Left lung (tissue), 10 donors: ENCODE measurements around the gene MYB. TPM values are rescaled to one million over a fixed set of nuclear protein-coding genes. Genes with fewer than 3 reads are reported as not detected.
"Not testable (repeated sequence)": the region's sequence is repeated elsewhere in the genome, so short reads cannot be mapped to it uniquely, and the experiment has no call there.

ENCODE experiments used
- ATAC-seq: fragments of 200-7000 bp; cut with Tn5 transposase; one replicate; pipeline ENCODE4 v1.9.1; 2020; ENCODE audit warnings: moderate library complexity
- DNase-seq, 4 donors: peaks; one replicate each; pipeline ENCODE4 v3.0.0-alpha.2; 2013 to 2020
- H3K27ac ChIP-seq, 2 donors: fragments of 200-600 bp; sonication (generic) in 1 of 2; one replicate each; pipeline versions ENCODE4 v1.5.0 to v1.8.0; 2020 to 2021
- H3K27me3 ChIP-seq, 2 donors: fragments of 200-600 bp; sonication (generic) in 1 of 2; one replicate each; pipeline versions ENCODE4 v1.5.0 to v1.8.0; 2020 to 2021
- H3K36me3 ChIP-seq, 2 donors: fragments of 200-600 bp; sonication (generic) in 1 of 2; one replicate each; pipeline versions ENCODE4 v1.5.0 to v1.8.0; 2020 to 2021
- H3K4me1 ChIP-seq, 2 donors: fragments of 200-600 bp; one replicate each; pipeline ENCODE4 v1.8.0; 2021
- H3K4me3 ChIP-seq, 2 donors: fragments of 200-600 bp; sonication (generic) in 1 of 2; one replicate each; pipeline versions ENCODE4 v1.5.0 to v1.8.0; 2020 to 2021; ENCODE audit warnings: mild to moderate bottlenecking in 1 of 2
- H3K9me3 ChIP-seq, 2 donors: fragments of 200-600 bp; sonication (generic) in 1 of 2; one replicate each; pipeline versions ENCODE4 v1.5.0 to v1.8.0; 2020 to 2021
- CTCF ChIP-seq, 2 donors: fragments of 200-600 bp; sonication (generic) in 1 of 2; IDR thresholded peaks; one replicate each; pipeline versions ENCODE4 v1.5.0 to v1.8.0; 2021; ENCODE audit warnings: antibody characterized with exemption in 2 of 2
- intact Hi-C, 2 donors: fragments of 100-400 bp; cut with DNase I; formaldehyde crosslinking; loops; one replicate each; pipeline versions ENCODE4 v1.11.2 to v1.14.2; 2022
- polyA plus RNA-seq, 6 donors: library from polyadenylated mRNA; unstranded; fragments of 120-200 nt; gene quantifications; one replicate each; pipeline ENCODE4 v1.2.1, GENCODE V29; 2013; ENCODE audit not compliant: insufficient read length in 6 of 6
- total RNA-seq, 2 donors: library from RNA; stranded (reverse); fragmentation: NEBNext Ultra II Directional; extraction: Animal tissue kit (Norgen Biotek cat#: 25700); gene quantifications; one replicate each; pipeline ENCODE4 v1.2.1, GENCODE V29; 2021
- donor health status: DM: no; HTN: yes; CAD: no.
- donor health status: DM: no; HTN: no; CAD: no.

MYB gene
- total and polyA plus RNA-seq, 8 donors: 1.3 to 6.4 (median 3.7) TPM

GRCh38 chr6:135159531-135159930 is 21.6 kb upstream of the MYB start:
- no peak for TF ChIP-seq CTCF (IDR thresholded peaks at IDR 0.05)
- no peak for ATAC-seq
- H3K36me3 ChIP-seq: no peaks in the 10 kb centered on the region
- intact Hi-C loops: no loop called here
- H3K27me3 ChIP-seq: peaks cover 0 to 7% of the 10 kb centered on the region in 2 donors
- no peak overlapping the region for H3K27ac ChIP-seq
- DNase-seq: no peak
- H3K9me3 ChIP-seq: no peaks in the 10 kb centered on the region
- no peak overlapping the region for H3K4me3 ChIP-seq
- H3K4me1 ChIP-seq: no peaks in the 10 kb centered on the region

DNA sequence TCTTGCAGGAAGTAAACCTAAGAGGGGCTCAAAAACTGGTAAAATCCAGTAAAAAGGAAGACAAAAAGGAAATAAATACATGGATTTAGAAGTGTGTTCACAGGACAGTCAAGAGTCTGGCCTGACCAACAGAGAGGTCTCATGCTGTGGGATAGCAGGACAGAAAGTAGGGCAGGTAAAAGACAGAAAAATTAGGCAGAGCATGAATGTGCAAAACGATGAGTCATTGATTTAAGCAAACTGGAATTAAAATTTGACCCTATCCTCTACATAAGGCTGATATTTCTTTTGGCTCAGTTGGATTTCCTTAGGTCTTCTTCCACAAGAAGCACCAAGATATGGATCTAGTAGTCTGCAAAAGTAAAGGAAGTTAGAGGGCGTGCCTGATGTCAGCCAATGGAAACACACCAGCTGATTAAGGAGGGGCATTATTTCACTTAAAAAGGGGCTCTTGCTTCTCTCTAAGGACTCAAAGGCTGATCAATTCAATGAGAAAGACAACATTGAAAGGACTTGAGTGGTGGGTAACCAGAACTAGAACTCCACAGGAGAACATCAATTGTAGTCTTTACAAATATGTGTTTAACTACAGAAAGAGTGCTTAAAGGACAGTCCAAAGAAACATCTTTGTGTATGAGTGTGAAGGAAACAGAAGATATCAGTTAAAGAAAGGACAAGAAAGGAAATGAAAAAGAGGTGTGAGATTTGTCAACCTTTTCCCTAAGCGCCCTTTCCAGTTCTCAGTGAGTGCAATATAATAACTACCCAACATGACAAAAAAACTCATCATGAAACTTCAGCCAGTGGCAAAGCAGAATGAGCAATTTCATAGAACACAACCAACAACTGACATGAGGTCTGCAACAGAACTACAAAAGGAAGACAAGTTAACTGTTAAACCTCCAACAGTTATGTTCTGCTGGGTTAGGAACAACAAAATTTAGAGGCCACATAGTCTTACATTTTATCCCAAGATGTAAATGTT is 19.4 kb upstream of the MYB start:
- no peak overlapping the region for H3K4me3 ChIP-seq
- no peak for ATAC-seq

GRCh38 chr6:135162678-135163439 is 18.2 kb upstream of the MYB start:
- Histone ChIP-seq H3K27ac (no peak overlapping the region), H3K4me1 (no peaks in the 10 kb centered on the region), H3K4me3 (no peak overlapping the region), H3K9me3 (no peaks in the 10 kb centered on the region), H3K27me3 (peaks cover 0 to 7% of the 10 kb centered on the region in 2 donors), H3K36me3 (no peaks in the 10 kb centered on the region)
- peak; percentile 51 to 85 for TF ChIP-seq CTCF (IDR thresholded peaks at IDR 0.05)
- intact Hi-C loops: no loop called here
- ATAC-seq (no peak), DNase-seq (peak in 1 of 4 donors; percentile 79)

More for the DNA sequence above, 19.4 kb upstream of the MYB start:
- Histone ChIP-seq H3K36me3 (no peaks in the 10 kb centered on the region), H3K27ac (no peak overlapping the region), H3K27me3 (peaks cover 0 to 7% of the 10 kb centered on the region in 2 donors), H3K4me1 (no peaks in the 10 kb centered on the region), H3K9me3 (no peaks in the 10 kb centered on the region)
- TF ChIP-seq CTCF (IDR thresholded peaks at IDR 0.05): no peak
- intact Hi-C loops: no loop called here
- DNase-seq: no peak

DNA sequence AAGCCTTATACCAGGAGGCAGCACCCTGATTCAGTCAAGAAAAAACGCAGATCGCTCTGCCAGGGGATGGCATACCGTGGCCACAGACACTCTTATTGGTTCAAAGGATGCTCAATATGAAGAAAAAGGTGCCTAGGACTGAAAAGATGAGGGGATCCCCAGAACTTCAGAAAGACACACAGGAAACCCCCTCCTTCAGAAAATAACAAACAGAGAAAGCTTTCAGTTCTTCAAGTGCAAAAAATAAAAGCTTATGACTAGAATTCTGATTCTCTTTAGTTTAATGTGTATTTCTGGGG is 17.7 kb upstream of the MYB start:
- no peak overlapping the region for H3K4me3 ChIP-seq
- H3K27me3 ChIP-seq: peaks cover 0 to 7% of the 10 kb centered on the region in 2 donors
- TF ChIP-seq CTCF (IDR thresholded peaks at IDR 0.05): no peak
- intact Hi-C loops: no loop called here
- H3K4me1 ChIP-seq: no peaks in the 10 kb centered on the region
- no peaks in the 10 kb centered on the region for H3K9me3 ChIP-seq
- DNase-seq (no peak), ATAC-seq (no peak)
- no peak overlapping the region for H3K27ac ChIP-seq
- H3K36me3 ChIP-seq: no peaks in the 10 kb centered on the region

DNA sequence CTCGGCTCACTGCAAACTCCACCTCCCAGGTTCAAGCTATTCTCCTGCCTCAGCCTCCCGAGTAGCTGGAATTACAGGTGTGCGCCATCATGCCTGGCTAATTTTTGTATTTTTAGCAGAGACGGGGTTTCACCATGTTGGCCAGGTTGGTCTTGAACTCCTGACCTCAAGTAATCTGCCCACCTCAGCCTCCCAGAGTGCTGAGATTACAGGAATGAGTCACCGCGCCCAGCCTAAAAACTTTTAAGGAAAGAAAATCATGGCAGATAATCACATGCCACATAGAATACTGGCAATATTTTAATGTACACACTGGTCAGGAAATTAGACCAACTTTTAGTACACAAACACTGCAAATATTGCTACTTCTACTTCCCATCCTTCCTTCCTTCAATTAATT is 16.7 kb upstream of the MYB start:
- H3K9me3 ChIP-seq, H3K4me3 ChIP-seq, H3K27me3 ChIP-seq, DNase-seq, H3K4me1 ChIP-seq, H3K36me3 ChIP-seq, H3K27ac ChIP-seq, intact Hi-C loops, ATAC-seq: not testable (repeated sequence)
